Activated CD4-positive, CD25-positive, alpha-beta regulatory T cell (primary cell): ENCODE data around the gene ELOA.
A peak's percentile ranks its signal among the peaks of the same experiment; 100 is the strongest.
"Not testable (repeated sequence)": the region's sequence is repeated elsewhere in the genome, so short reads cannot be mapped to it uniquely, and the experiment has no call there.

Source experiments
- DNase-seq, 4 experiments: peaks; one replicate each; lab custom pipeline; 2025; lab: John Stamatoyannopoulos, UW

Gene ELOA

GRCh38 chr1:23743287-23744152, at the start of gene ELOA:
Gene ELOA, plus strand, starts transcription at chr1:23743471. Its CDS starts 33 bp downstream, at chr1:23743504.
- peak; percentile 48 to 74 (median 60) for DNase-seq

GRCh38 chr1:23693599-23693998, 49.7 kb upstream of the ELOA start:
- no peak for DNase-seq

- no peak for DNase-seq
Observed at GRCh38 chr1:23694371-23694770, 48.9 kb upstream of the ELOA start.

GRCh38 chr1:23695667-23696066, 47.6 kb upstream of the ELOA start:
- DNase-seq: no peak

- no peak for DNase-seq
Observed at GRCh38 chr1:23696335-23696989, 46.8 kb upstream of the ELOA start.

- no peak for DNase-seq
Observed at GRCh38 chr1:23698466-23698865, 44.8 kb upstream of the ELOA start.

- DNase-seq: no peak
Observed at GRCh38 chr1:23699280-23700179, 43.7 kb upstream of the ELOA start.

GRCh38 chr1:23701310-23701709, 42.0 kb upstream of the ELOA start:
- DNase-seq: no peak

GRCh38 chr1:23701996-23702395, 41.3 kb upstream of the ELOA start:
- DNase-seq: no peak

- DNase-seq: no peak
Observed at GRCh38 chr1:23704834-23705495, 38.3 kb upstream of the ELOA start.

- no peak for DNase-seq
Observed at GRCh38 chr1:23709229-23709628, 34.0 kb upstream of the ELOA start.

- no peak for DNase-seq
Observed at GRCh38 chr1:23718482-23718881, 24.8 kb upstream of the ELOA start.

- DNase-seq: no peak
Observed at GRCh38 chr1:23719162-23719820, 24.0 kb upstream of the ELOA start.

GRCh38 chr1:23720256-23720995, 22.8 kb upstream of the ELOA start:
- no peak for DNase-seq

GRCh38 chr1:23722652-23723051, 20.6 kb upstream of the ELOA start:
- no peak for DNase-seq

GRCh38 chr1:23726686-23727085, 16.6 kb upstream of the ELOA start:
- DNase-seq: no peak

GRCh38 chr1:23727362-23727811, 15.9 kb upstream of the ELOA start:
- DNase-seq: no peak

GRCh38 chr1:23732363-23733224, 10.7 kb upstream of the ELOA start:
- DNase-seq: no peak

GRCh38 chr1:23733281-23733680, 10.0 kb upstream of the ELOA start:
- not testable (repeated sequence) for DNase-seq
